CD4-positive, alpha-beta memory T cell (primary cell): ENCODE measurements around the gene CBX2. TPM values are rescaled to one million over a fixed set of nuclear protein-coding genes. Genes with fewer than 3 reads are reported as not detected.

ENCODE experiments used
- CTCF ChIA-PET: fragments of 350-600 bp; sonication (Branson Sonifier 250); formaldehyde crosslinking; loops from one replicate; lab custom pipeline; 2021; ENCODE audit warnings: inconsistent platforms; ENCODE audit not compliant: partially characterized antibody; lab: Charles Lee
- POLR2A ChIA-PET: fragments of 350-600 bp; sonication (Branson Sonifier 250); formaldehyde crosslinking; loops from one replicate; lab custom pipeline; 2021; ENCODE audit not compliant: partially characterized antibody; lab: Charles Lee
- DNase-seq, 5 donors: peaks; one replicate each; pipeline versions ENCODE4 v3.0.0 to v3.0.0-alpha.2; 2020 to 2022; ENCODE audit warnings: mixed read lengths in 1 of 5
- H3K27ac ChIP-seq: one replicate; pipeline ENCODE4 v1.7.0; 2013; ENCODE audit warnings: low read depth, low read length
- H3K27me3 ChIP-seq: 2 replicates; pipeline ENCODE4 v1.7.0; 2013; ENCODE audit warnings: mild to moderate bottlenecking, low read length, moderate library complexity; ENCODE audit not compliant: insufficient read depth
- H3K36me3 ChIP-seq: 2 replicates; pipeline ENCODE4 v1.7.0; 2013; ENCODE audit warnings: mild to moderate bottlenecking, low read length, moderate library complexity; ENCODE audit not compliant: insufficient read depth
- H3K4me1 ChIP-seq: 2 replicates; pipeline ENCODE4 v1.7.0; 2013; ENCODE audit warnings: mild to moderate bottlenecking, low read length, moderate library complexity; ENCODE audit not compliant: insufficient read depth
- H3K4me3 ChIP-seq, 2 donors: one replicate each; pipeline ENCODE4 v1.7.0; 2013; ENCODE audit warnings: low read length in 2 of 2, mild to moderate bottlenecking in 1 of 2
- H3K9me3 ChIP-seq, 2 donors: one replicate each; pipeline ENCODE4 v1.7.0; 2013; ENCODE audit warnings: low read length in 2 of 2, control low read depth in 1 of 2; ENCODE audit not compliant: control insufficient read depth in 1 of 2
- H3K27ac Mint-ChIP-seq, 7 donors: one replicate each; pipeline ENCODE4 v1.8.0; 2020 to 2021; ENCODE audit warnings: mixed read lengths in 7 of 7, mild to moderate bottlenecking in 6 of 7, inconsistent platforms in 3 of 7, moderate library complexity in 3 of 7
- H3K27me3 Mint-ChIP-seq, 2 donors: one replicate each; pipeline ENCODE4 v1.8.0; 2020 to 2021; ENCODE audit warnings: mixed read lengths in 2 of 2
- H3K36me3 Mint-ChIP-seq, 2 donors: one replicate each; pipeline ENCODE4 v1.8.0; 2020 to 2021; ENCODE audit warnings: mixed read lengths in 2 of 2, inconsistent platforms in 1 of 2, mild to moderate bottlenecking in 1 of 2
- H3K4me1 Mint-ChIP-seq, 4 donors: one replicate each; pipeline ENCODE4 v1.8.0; 2020 to 2021; ENCODE audit warnings: mixed read lengths in 4 of 4, mild to moderate bottlenecking in 1 of 4
- H3K4me3 Mint-ChIP-seq, 8 donors: one replicate each; pipeline ENCODE4 v1.8.0; 2020 to 2021; ENCODE audit warnings: mixed read lengths in 8 of 8, mild to moderate bottlenecking in 7 of 8, moderate library complexity in 6 of 8, inconsistent platforms in 3 of 8
- H3K9me3 Mint-ChIP-seq, 8 donors: one replicate each; pipeline ENCODE4 v1.8.0; 2020 to 2021; ENCODE audit warnings: mixed read lengths in 8 of 8, mild to moderate bottlenecking in 5 of 8, inconsistent platforms in 3 of 8, moderate library complexity in 1 of 8
- intact Hi-C: fragments of 100-400 bp; cut with micrococcal nuclease; formaldehyde crosslinking; loops from one replicate; pipeline ENCODE4 v1.15.1; 2023
- polyA plus RNA-seq, 2 donors: library from polyadenylated mRNA; unstranded; fragments of 300-500 nt; fragmentation: Illumina TruSeq; gene quantifications; one replicate each; pipeline ENCODE4 v1.2.3, GENCODE V29; 2021
- total RNA-seq, 2 experiments: library from RNA; stranded (reverse); gene quantifications; one replicate each; pipeline ENCODE4 v1.2.3, GENCODE V29; 2021

The CBX2 gene
- total and polyA plus RNA-seq, 4 experiments from 2014 or later: 0.06 to 0.44 TPM; not detected in 2

DNA sequence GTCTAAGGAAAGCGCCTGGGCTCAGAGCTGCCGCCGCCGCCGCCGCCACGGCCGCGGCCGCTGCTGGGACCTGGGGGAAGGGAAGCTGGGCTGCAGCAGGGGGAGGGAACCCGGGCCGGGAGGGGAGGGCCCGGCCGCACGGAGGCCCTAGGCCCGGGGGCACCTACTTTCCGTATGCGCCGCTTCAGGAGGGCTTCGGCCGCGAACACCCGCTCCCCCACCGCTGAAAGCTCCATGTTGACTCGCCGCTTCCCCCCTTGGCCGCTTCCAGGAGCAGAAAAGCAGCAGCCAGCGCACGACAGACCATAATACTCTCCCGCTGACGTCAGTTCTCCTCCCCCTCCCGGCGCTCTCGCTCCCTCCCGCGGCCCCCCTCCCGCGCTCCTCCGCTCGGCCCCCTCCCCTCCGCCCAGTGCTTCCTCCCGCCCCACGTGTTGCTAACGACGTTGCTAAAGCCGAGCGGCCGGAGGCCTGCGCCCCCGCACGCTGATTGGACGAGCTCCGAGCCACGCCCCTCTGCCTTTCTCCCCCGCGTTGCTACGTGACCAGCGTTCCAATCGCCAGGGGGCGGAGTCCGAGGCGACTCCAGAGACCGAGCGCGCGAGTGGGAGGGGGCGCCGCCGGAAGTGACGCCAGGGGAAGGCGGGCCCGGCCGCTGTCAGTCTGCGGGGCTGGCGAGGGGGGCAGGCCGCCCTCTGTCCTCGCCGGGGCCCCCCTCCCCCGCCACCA is 19.0 kb downstream of the CBX2 start, which contains the start of gene CBX8:
Gene CBX8, minus strand, starts transcription at position 315 of the 729 bp plus-strand sequence. Its CDS starts 79 bp downstream, at position 236.
- peaks cover 21 to 54% (median 31%) of the 10 kb centered on the region in 4 donors for H3K4me1 Mint-ChIP-seq
- H3K27me3 Mint-ChIP-seq: peaks cover 30 to 38% of the 10 kb centered on the region in 2 donors
- DNase-seq: peak; percentile 97
- Histone ChIP-seq H3K9me3 (no peaks in the 10 kb centered on the region), H3K36me3 (no peaks in the 10 kb centered on the region), H3K27me3 (peaks cover 42% of the 10 kb centered on the region), H3K4me3 (peak within 1 kb of the TSS; percentile 32 to 71), H3K4me1 (peaks cover 52% of the 10 kb centered on the region), H3K27ac (peak within 1 kb of the TSS; percentile 18)
- intact Hi-C loops: loop anchor here (1.0 to 2.0 kb wide), 4 partner anchors 13 to 200 kb away; no protein-coding TSS in a partner anchor
- peak within 1 kb of the TSS; percentile 86 to 95 (median 88) for H3K4me3 Mint-ChIP-seq
- CTCF ChIA-PET: interaction anchor here (0.9 to 2.2 kb wide), 6 partner anchors 10 to 51 kb away, joined by 3 to 10 read pairs (median 5); no protein-coding TSS in a partner anchor
- POLR2A ChIA-PET: interaction anchor here (0.9 to 32.1 kb wide), 10 partner anchors 13 to 305 kb away, joined by 3 to 503 read pairs (median 6); partner anchors contain the start of genes CBX2, CBX4 and GAA
- peaks cover 0 to 6% (median 2%) of the 10 kb centered on the region in 8 donors for H3K9me3 Mint-ChIP-seq
- peak within 1 kb of the TSS; percentile 86 to 94 (median 92) for H3K27ac Mint-ChIP-seq
- H3K36me3 Mint-ChIP-seq: peaks cover 0 to 10% of the 10 kb centered on the region in 2 donors

GRCh38 chr17:79797492-79798298 is 19.7 kb downstream of the CBX2 start:
- H3K36me3 Mint-ChIP-seq: peaks cover 0 to 10% of the 10 kb centered on the region in 2 donors
- peaks cover 21 to 53% (median 27%) of the 10 kb centered on the region in 4 donors for H3K4me1 Mint-ChIP-seq
- Histone ChIP-seq H3K4me1 (peaks cover 57% of the 10 kb centered on the region), H3K27ac (no peak overlapping the region), H3K27me3 (peaks cover 45% of the 10 kb centered on the region), H3K4me3 (peak overlapping the region in 1 of 2 donors; percentile 71), H3K36me3 (no peaks in the 10 kb centered on the region), H3K9me3 (no peaks in the 10 kb centered on the region)
- no peak for DNase-seq
- intact Hi-C loops: loop anchor here (1.0 to 2.0 kb wide), 4 partner anchors 13 to 199 kb away; no protein-coding TSS in a partner anchor
- H3K4me3 Mint-ChIP-seq: peak overlapping the region in 1 of 8 donors; percentile 95
- peak overlapping the region in 1 of 7 donors; percentile 94 for H3K27ac Mint-ChIP-seq
- CTCF ChIA-PET: interaction anchor here (1.0 to 2.2 kb wide), 6 partner anchors 9 to 52 kb away, joined by 3 to 10 read pairs (median 5); no protein-coding TSS in a partner anchor
- peaks cover 0 to 13% (median 2%) of the 10 kb centered on the region in 8 donors for H3K9me3 Mint-ChIP-seq
- H3K27me3 Mint-ChIP-seq: peaks cover 28 to 34% of the 10 kb centered on the region in 2 donors
- POLR2A ChIA-PET: interaction anchor here (0.9 to 32.1 kb wide), 10 partner anchors 13 to 304 kb away, joined by 3 to 503 read pairs (median 6); partner anchors contain the start of genes CBX2, CBX4 and GAA

DNA sequence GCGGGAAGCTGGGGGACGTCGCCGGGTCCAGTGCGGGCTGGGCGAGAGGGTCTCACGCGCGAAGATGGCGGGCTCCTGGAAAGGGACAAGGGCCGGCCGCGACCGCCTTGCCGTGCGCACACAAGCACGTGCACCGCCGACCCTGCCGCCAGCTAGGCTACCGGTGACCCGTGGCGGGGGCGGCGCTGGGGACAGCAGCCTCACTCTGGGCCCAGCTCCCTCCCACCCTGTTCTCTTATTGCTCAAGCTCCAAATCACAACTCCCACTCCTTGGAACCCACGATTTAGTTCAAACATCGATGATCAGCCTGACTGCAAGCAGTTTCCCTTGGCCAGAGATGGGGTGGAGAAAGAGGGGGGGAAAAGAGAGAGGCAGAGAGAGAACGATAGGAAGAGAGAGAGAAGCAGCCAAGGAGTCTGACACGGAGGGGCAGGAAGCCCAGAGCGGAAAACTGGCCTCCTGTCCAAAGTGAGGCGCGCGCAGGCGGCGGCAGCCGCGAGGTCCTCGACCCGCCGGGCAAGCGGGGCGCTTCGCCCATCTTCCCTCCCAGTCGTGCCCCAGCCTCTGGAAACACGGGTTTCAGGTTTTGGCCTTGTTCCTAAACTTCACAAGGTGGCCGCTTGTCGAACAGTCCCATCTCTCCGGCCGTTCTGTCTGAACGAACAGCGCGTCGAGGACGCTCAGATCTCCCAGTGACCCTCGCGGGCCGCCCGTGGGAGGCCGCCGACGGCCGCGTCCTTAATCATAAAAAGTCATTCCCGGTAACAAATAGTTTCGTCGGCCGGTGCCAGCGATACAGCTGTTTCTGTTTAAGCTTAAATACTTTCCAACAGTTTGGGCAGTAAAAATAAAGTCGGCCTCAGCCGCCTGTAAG is 20.6 kb downstream of the CBX2 start:
- Mint-ChIP-seq H3K4me1 (peaks cover 21 to 53% (median 28%) of the 10 kb centered on the region in 4 donors), H3K9me3 (peaks cover 0 to 17% (median 2%) of the 10 kb centered on the region in 8 donors), H3K4me3 (peak overlapping the region; percentile 29 to 83 (median 62)), H3K27me3 (peaks cover 29 to 36% of the 10 kb centered on the region in 2 donors), H3K36me3 (peaks cover 0 to 10% of the 10 kb centered on the region in 2 donors), H3K27ac (peak overlapping the region in 6 of 7 donors; percentile 57 to 93 (median 86))
- intact Hi-C loops: no loop called here
- Histone ChIP-seq H3K27ac (no peak overlapping the region), H3K36me3 (no peaks in the 10 kb centered on the region), H3K9me3 (no peaks in the 10 kb centered on the region), H3K4me3 (no peak overlapping the region), H3K4me1 (peaks cover 61% of the 10 kb centered on the region), H3K27me3 (peaks cover 53% of the 10 kb centered on the region)
- peak in 1 of 5 donors; percentile 35 for DNase-seq
- CTCF ChIA-PET: interaction anchor here (1.1 to 2.2 kb wide), 2 partner anchors 9 to 42 kb away, joined by 3 to 10 read pairs; no protein-coding TSS in a partner anchor
- POLR2A ChIA-PET: interaction anchor here (5.4 to 32.1 kb wide), 2 partner anchors 12 to 39 kb away, joined by 79 to 503 read pairs; partner anchors contain the start of gene CBX4

GRCh38 chr17:79799174-79799537 is 21.2 kb downstream of the CBX2 start:
- Histone ChIP-seq H3K9me3 (no peaks in the 10 kb centered on the region), H3K4me3 (no peak overlapping the region), H3K4me1 (peaks cover 67% of the 10 kb centered on the region)

GRCh38 chr17:79799538-79800324 is 21.8 kb downstream of the CBX2 start:
- Histone ChIP-seq H3K27me3 (peaks cover 63% of the 10 kb centered on the region), H3K36me3 (no peaks in the 10 kb centered on the region), H3K4me3 (no peak overlapping the region), H3K27ac (no peak overlapping the region), H3K9me3 (no peaks in the 10 kb centered on the region), H3K4me1 (peaks cover 73% of the 10 kb centered on the region)
- Mint-ChIP-seq H3K36me3 (peaks cover 0 to 13% of the 10 kb centered on the region in 2 donors), H3K27me3 (peaks cover 36 to 40% of the 10 kb centered on the region in 2 donors), H3K4me3 (peak overlapping the region; percentile 52 to 84 (median 74)), H3K27ac (peak overlapping the region; percentile 19 to 92 (median 69)), H3K4me1 (peaks cover 26 to 59% (median 34%) of the 10 kb centered on the region in 4 donors), H3K9me3 (peaks cover 0 to 24% (median 4%) of the 10 kb centered on the region in 8 donors)
- ChIA-PET CTCF (no interaction called here), POLR2A (interaction anchor here (5.4 to 32.1 kb wide), 2 partner anchors 10 to 38 kb away, joined by 79 to 503 read pairs; partner anchors contain the start of gene CBX4)
- no peak for DNase-seq
- intact Hi-C loops: no loop called here

More at GRCh38 chr17:79799174-79799537, 21.2 kb downstream of the CBX2 start:
- H3K36me3 ChIP-seq: no peaks in the 10 kb centered on the region
- no peak for DNase-seq
- Mint-ChIP-seq H3K36me3 (peaks cover 0 to 10% of the 10 kb centered on the region in 2 donors), H3K9me3 (peaks cover 0 to 19% (median 2%) of the 10 kb centered on the region in 8 donors), H3K27ac (peak overlapping the region in 3 of 7 donors; percentile 58 to 92 (median 85)), H3K4me1 (peaks cover 21 to 53% (median 29%) of the 10 kb centered on the region in 4 donors), H3K27me3 (peaks cover 31 to 36% of the 10 kb centered on the region in 2 donors), H3K4me3 (peak overlapping the region in 6 of 8 donors; percentile 52 to 84 (median 66))
- ChIA-PET CTCF (no interaction called here), POLR2A (interaction anchor here (5.4 to 32.1 kb wide), 2 partner anchors 11 to 38 kb away, joined by 79 to 503 read pairs; partner anchors contain the start of gene CBX4)
- H3K27ac ChIP-seq: no peak overlapping the region
- intact Hi-C loops: no loop called here
- H3K27me3 ChIP-seq: peaks cover 58% of the 10 kb centered on the region
